ENCODE data around the gene FAM170B. TPM values are rescaled to one million over a fixed set of nuclear protein-coding genes. Genes with fewer than 3 reads are reported as not detected.
A peak's percentile ranks its signal among the peaks of the same experiment; 100 is the strongest.

The FAM170B gene
- total RNA-seq, 2 donors from 2014 or later, result not detected

DNA sequence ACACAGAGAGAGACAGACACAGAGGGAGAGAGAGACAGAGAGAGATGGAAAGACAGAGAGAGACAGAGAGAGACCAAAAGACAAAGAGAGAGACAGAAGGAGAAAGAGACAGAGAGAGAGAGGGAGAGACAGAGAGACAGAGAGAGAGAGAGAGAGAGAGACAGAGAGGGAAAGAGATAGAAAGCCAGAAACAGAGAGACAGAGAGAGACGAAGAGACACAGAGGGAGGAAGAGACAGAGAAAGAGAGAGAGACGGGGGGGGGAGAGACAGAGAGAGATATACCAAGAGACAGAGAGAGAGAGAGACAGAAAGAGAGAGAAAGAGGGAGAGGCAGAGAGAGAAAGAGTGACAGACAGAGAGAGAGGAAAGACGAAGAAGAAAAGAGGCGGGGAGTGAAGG lies 28.7 kb downstream of the FAM170B start:
- Histone ChIP-seq H3K9ac (ENCODE audit: extremely low read depth, low read length, poor library complexity, severe bottlenecking) (no peak overlapping the region), H3K27me3 (ENCODE audit: control insufficient read depth, insufficient read depth, low read length, poor library complexity, severe bottlenecking) (no peaks in the 10 kb centered on the region), H3K27ac (ENCODE audit: low read depth, low read length) (no peak overlapping the region), H3K4me1 (ENCODE audit: control insufficient read depth, insufficient read depth, low read length) (no peaks in the 10 kb centered on the region), H3K9me3 (ENCODE audit: control insufficient read depth, low read length) (no peaks in the 10 kb centered on the region), H3K4me3 (ENCODE audit: low read length) (no peak overlapping the region), H3K36me3 (ENCODE audit: control insufficient read depth, insufficient read depth, low read length) (no peaks in the 10 kb centered on the region)
- Mint-ChIP-seq H3K36me3 (ENCODE audit: low read depth) (no peaks in the 10 kb centered on the region), H3K9me3 (no peaks in the 10 kb centered on the region), H3K4me3 (no peak overlapping the region), H3K27ac (no peak overlapping the region), H3K27me3 (ENCODE audit: insufficient read depth) (no peaks in the 10 kb centered on the region), H3K4me1 (no peaks in the 10 kb centered on the region)
- 81 to 92% methylated on average over 4 of the region's 4 CpGs for WGBS, 2 experiments (ENCODE audit: insufficient coverage in 1 of 2, insufficient read length in 1 of 2)
- DNase-seq, result no peak
- TF ChIP-seq, protein P1, sequence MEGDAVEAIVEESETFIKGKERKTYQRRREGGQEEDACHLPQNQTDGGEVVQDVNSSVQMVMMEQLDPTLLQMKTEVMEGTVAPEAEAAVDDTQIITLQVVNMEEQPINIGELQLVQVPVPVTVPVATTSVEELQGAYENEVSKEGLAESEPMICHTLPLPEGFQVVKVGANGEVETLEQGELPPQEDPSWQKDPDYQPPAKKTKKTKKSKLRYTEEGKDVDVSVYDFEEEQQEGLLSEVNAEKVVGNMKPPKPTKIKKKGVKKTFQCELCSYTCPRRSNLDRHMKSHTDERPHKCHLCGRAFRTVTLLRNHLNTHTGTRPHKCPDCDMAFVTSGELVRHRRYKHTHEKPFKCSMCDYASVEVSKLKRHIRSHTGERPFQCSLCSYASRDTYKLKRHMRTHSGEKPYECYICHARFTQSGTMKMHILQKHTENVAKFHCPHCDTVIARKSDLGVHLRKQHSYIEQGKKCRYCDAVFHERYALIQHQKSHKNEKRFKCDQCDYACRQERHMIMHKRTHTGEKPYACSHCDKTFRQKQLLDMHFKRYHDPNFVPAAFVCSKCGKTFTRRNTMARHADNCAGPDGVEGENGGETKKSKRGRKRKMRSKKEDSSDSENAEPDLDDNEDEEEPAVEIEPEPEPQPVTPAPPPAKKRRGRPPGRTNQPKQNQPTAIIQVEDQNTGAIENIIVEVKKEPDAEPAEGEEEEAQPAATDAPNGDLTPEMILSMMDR (conservative IDR thresholded peaks at IDR 0.05), result no peak

DNA sequence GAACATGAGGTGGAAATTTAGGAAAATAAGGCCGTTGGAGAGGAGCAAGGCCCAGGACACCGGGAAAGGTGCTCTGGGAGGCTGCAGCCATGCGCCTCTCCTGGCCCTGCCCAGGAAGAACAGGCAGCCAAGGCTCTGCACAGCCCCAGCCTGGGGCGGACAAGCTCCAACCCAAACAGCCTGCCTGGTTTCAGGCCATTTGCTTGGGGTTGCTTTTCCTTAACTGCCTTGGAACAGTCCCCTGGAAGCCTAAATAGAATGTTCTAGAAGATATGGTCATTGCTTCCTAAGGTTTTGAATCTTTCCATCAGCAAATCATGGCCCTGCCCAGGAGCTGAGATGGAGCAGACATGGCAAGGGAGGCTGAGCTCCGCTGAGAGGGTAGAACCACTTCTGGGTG lies 29.5 kb downstream of the FAM170B start:
- Histone ChIP-seq H3K9ac (ENCODE audit: extremely low read depth, low read length, poor library complexity, severe bottlenecking) (no peak overlapping the region), H3K4me3 (ENCODE audit: low read length) (no peak overlapping the region), H3K27ac (ENCODE audit: low read depth, low read length) (no peak overlapping the region), H3K36me3 (ENCODE audit: control insufficient read depth, insufficient read depth, low read length) (no peaks in the 10 kb centered on the region), H3K27me3 (ENCODE audit: control insufficient read depth, insufficient read depth, low read length, poor library complexity, severe bottlenecking) (no peaks in the 10 kb centered on the region), H3K9me3 (ENCODE audit: control insufficient read depth, low read length) (no peaks in the 10 kb centered on the region), H3K4me1 (ENCODE audit: control insufficient read depth, insufficient read depth, low read length) (no peaks in the 10 kb centered on the region)
- Mint-ChIP-seq H3K9me3 (no peaks in the 10 kb centered on the region), H3K4me1 (no peaks in the 10 kb centered on the region), H3K27me3 (ENCODE audit: insufficient read depth) (no peaks in the 10 kb centered on the region), H3K4me3 (no peak overlapping the region), H3K36me3 (ENCODE audit: low read depth) (no peaks in the 10 kb centered on the region), H3K27ac (no peak overlapping the region)
- TF ChIP-seq, protein P1 (conservative IDR thresholded peaks at IDR 0.05), result no peak
- peak; percentile 32 for DNase-seq
- 92 to 93% methylated on average over 4 to 5 of the region's 5 CpGs for WGBS, 2 experiments (ENCODE audit: insufficient coverage in 1 of 2, insufficient read length in 1 of 2)

DNA sequence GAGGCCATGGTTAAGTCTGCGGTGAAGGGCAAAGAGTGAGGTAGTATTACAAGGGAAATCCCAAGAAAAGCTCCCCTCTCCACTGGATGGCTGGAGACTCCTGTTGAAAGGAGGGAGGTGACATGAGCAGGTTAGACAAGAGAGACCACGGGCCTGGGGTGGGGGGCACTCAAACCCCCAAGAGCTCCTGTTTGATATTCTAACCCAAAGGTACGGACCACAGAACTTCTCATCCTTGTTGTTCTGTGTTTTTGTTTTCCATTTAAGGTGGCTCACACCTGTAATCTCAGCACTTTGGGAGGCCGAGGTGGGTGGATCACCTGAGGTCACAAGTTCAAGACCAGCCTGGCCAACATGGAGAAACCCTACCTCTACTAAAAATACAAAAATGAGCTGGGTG lies 30.1 kb downstream of the FAM170B start:
- TF ChIP-seq, protein P1 (conservative IDR thresholded peaks at IDR 0.05), result no peak
- DNase-seq, result no peak
- WGBS, 2 experiments (ENCODE audit: insufficient coverage in 1 of 2, insufficient read length in 1 of 2), result 86 to 90% methylated on average over 2 to 4 of the region's 4 CpGs
- Mint-ChIP-seq H3K27ac (no peak overlapping the region), H3K9me3 (no peaks in the 10 kb centered on the region), H3K4me3 (no peak overlapping the region), H3K4me1 (no peaks in the 10 kb centered on the region), H3K27me3 (ENCODE audit: insufficient read depth) (no peaks in the 10 kb centered on the region), H3K36me3 (ENCODE audit: low read depth) (no peaks in the 10 kb centered on the region)
- Histone ChIP-seq H3K9ac (ENCODE audit: extremely low read depth, low read length, poor library complexity, severe bottlenecking) (no peak overlapping the region), H3K4me3 (ENCODE audit: low read length) (no peak overlapping the region), H3K9me3 (ENCODE audit: control insufficient read depth, low read length) (no peaks in the 10 kb centered on the region), H3K27me3 (ENCODE audit: control insufficient read depth, insufficient read depth, low read length, poor library complexity, severe bottlenecking) (no peaks in the 10 kb centered on the region), H3K36me3 (ENCODE audit: control insufficient read depth, insufficient read depth, low read length) (no peaks in the 10 kb centered on the region), H3K27ac (ENCODE audit: low read depth, low read length) (no peak overlapping the region), H3K4me1 (ENCODE audit: control insufficient read depth, insufficient read depth, low read length) (no peaks in the 10 kb centered on the region)
